GM12874 (cell line): ENCODE measurements around the gene ZNF282.

Experiments
- TF ChIP-seq, protein P1 (sequence below): IDR thresholded peaks from 2 replicates; pipeline ENCODE4 v1.5.1; 2011; ENCODE audit warnings: low read depth, mild to moderate bottlenecking, control low read depth, low read length, moderate library complexity; ENCODE audit not compliant: insufficient read depth

ZNF282 gene

GRCh38 chr7:149205690-149206381 lies 10.5 kb downstream of the ZNF282 start:
- TF ChIP-seq, protein P1, sequence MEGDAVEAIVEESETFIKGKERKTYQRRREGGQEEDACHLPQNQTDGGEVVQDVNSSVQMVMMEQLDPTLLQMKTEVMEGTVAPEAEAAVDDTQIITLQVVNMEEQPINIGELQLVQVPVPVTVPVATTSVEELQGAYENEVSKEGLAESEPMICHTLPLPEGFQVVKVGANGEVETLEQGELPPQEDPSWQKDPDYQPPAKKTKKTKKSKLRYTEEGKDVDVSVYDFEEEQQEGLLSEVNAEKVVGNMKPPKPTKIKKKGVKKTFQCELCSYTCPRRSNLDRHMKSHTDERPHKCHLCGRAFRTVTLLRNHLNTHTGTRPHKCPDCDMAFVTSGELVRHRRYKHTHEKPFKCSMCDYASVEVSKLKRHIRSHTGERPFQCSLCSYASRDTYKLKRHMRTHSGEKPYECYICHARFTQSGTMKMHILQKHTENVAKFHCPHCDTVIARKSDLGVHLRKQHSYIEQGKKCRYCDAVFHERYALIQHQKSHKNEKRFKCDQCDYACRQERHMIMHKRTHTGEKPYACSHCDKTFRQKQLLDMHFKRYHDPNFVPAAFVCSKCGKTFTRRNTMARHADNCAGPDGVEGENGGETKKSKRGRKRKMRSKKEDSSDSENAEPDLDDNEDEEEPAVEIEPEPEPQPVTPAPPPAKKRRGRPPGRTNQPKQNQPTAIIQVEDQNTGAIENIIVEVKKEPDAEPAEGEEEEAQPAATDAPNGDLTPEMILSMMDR: no peak

DNA sequence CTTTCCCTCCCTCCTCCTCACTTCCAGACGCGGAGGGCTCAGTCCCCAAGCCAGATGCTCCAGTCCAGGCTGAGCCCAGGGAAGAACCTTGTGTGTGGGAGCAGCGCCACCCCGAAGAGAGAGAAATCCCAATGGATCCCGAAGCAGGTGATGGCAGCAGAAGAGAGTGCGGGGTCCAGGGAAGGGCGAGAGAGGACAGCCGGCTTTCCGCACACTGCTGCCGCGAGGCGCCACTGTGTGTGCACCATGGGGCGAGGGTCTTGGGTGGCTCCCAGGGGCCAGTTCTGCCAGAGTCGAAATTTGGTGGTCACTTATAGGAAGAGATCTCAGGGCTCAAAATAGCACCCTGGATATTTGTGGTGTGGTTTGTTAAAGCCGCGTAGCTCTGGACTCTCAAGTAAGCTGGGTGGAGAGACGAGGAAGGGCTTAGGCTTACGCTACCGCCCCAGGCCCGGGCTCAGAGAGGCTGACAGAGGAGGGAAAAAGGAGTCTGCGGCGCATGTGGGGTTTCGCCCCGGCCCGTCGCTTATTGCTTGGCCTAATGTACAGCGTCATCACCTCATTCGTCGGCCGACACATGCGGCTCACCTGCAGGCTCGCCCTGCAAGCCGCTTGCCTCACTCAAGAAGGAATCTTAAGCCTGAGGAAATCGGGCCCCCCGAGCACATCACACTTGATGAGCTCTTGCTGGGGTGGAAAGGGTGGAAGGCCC lies 12.1 kb downstream of the ZNF282 start:
- TF ChIP-seq, protein P1: no peak

- TF ChIP-seq, protein P1: peak; percentile 71
Observed at GRCh38 chr7:149209518-149210269, 14.3 kb downstream of the ZNF282 start.

GRCh38 chr7:149210551-149210950 lies 15.2 kb downstream of the ZNF282 start:
- TF ChIP-seq, protein P1: no peak

DNA sequence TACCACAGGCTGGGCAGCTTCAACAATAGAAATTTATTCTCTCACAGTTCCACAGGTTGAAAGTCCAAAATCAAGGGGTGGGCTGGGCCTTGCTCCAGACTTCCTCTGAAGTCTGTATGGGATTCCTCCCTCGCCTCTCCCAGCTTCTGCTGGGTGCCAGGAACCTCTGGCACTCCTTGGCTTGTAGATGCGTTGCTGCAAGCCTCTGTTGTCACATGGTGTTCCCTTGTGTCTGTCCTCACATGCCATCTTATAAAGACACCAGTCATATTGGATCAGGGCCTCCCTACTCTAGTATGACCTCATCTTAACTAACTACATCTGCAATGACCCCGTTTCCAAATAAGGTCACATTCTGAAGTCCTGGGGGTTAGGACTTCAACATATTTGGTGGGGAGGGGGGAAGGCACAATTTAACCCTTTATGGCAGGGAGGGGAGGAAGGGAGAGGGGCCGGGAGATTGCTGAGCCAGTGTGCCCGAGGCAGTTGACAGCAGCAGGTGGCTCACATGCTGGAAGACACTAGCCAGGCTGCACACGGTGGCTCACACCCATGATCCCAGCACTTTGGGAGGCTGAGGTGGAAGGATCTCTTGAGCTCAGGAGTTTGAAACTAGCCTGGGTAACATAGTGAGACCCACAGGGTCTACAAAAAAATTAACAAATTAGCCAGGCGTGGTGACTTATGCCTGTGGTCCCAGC lies 18.8 kb downstream of the ZNF282 start:
- TF ChIP-seq, protein P1: no peak

GRCh38 chr7:149216402-149216801 lies 21.1 kb downstream of the ZNF282 start:
- TF ChIP-seq, protein P1: no peak

DNA sequence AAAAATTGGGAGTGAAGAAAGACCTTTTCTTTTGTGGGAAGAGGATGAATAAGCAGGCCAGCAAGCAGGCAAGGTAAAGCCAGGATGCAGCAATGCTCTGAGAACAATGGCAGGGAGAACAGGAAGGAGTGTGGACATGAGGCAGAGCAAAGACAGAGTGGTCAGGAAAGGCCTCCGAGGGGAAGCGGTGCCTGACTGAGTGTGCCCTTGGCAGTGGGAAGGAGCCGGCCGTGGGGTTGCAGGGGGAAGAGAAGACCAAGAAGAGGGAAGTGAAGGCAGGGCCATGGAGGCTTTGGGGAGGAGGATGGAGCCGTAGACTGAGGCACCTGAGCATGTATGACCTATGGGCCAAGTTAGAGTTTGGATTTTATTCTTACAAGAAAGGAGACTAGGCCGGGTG lies 22.2 kb downstream of the ZNF282 start:
- TF ChIP-seq, protein P1: no peak
